HepG2 (cell line): Measurements from ENCODE around the gene B4GALT5. TPM values are rescaled to one million over a fixed set of nuclear protein-coding genes. Genes with fewer than 3 reads are reported as not detected.

Experiments
- ATAC-seq: fragments of 200-7000 bp; cut with Tn5 transposase; 3 replicates; pipeline ENCODE4 v1.9.1; 2020; ENCODE audit warnings: mild to moderate bottlenecking, moderate library complexity
- BruUV-seq: library from RNA; stranded (reverse); fragments of 400-500 nt; replicated peaks from 2 replicates; lab custom pipeline; 2021; lab: Mats Ljungman, UMichigan
- CTCF ChIA-PET: fragments of 300-600 bp; formaldehyde crosslinking; extraction: SDS; loops from one replicate; lab custom pipeline; 2021; ENCODE audit warnings: low total read pairs, inconsistent platforms, low intra/inter-chr PET ratio; lab: Yijun Ruan, JAX
- POLR2A ChIA-PET: fragments of 350-600 bp; sonication (Branson Sonifier 250); formaldehyde crosslinking; loops from one replicate; lab custom pipeline; 2020; ENCODE audit warnings: antibody characterized with exemption, inconsistent platforms; lab: Yijun Ruan, JAX
- DNase-seq: peaks from one replicate; pipeline ENCODE4 v3.0.0-alpha.2; 2015; ENCODE audit warnings: low spot score
- FAIRE-seq: peaks from 3 replicates; lab custom pipeline; 2011; peaks lifted over from hg19 to GRCh38; lab: Jason Lieb, UNC
- H2AFZ ChIP-seq: one replicate; pipeline ENCODE4 v1.6.1; 2011; ENCODE audit warnings: low read length, inconsistent platforms
- H3K27ac ChIP-seq: fragments of 300-600 bp; 3 replicates; pipeline ENCODE4 v1.8.0; 2011; ENCODE audit warnings: mixed run types, mild to moderate bottlenecking, mixed read lengths, low read length, inconsistent platforms; ENCODE audit not compliant: insufficient read depth; ENCODE audit errors: extremely low read length
- H3K27me3 ChIP-seq, 2 experiments: fragments of 200-600 bp in 1 of 2; 2 replicates in 1 of 2; 3 replicates in 1 of 2; pipeline versions ENCODE4 v1.6.0 to v1.8.0; 2011; ENCODE audit warnings: low read length in 2 of 2, mild to moderate bottlenecking in 2 of 2, moderate library complexity in 2 of 2, inconsistent platforms in 1 of 2; ENCODE audit not compliant: insufficient read depth in 2 of 2, control insufficient read depth in 1 of 2
- H3K36me3 ChIP-seq, 2 experiments: fragments of 200-600 bp in 1 of 2; replicated peaks in 1 of 2; 2 replicates in 1 of 2; 3 replicates in 1 of 2; pipeline versions ENCODE4 v1.5.1 to v1.8.0; 2011; ENCODE audit warnings: low read length in 2 of 2, inconsistent platforms in 1 of 2; ENCODE audit not compliant: insufficient read depth in 2 of 2, control insufficient read depth in 1 of 2
- H3K4me1 ChIP-seq: 2 replicates; pipeline ENCODE4 v1.5.1; 2012; ENCODE audit warnings: low read length, inconsistent platforms; ENCODE audit not compliant: insufficient read depth
- H3K4me2 ChIP-seq: 2 replicates; pipeline ENCODE4 v1.6.0; 2011; ENCODE audit warnings: low read depth, low read length, inconsistent platforms
- H3K4me3 ChIP-seq, 3 experiments: fragments of 200-600 bp in 1 of 3; sonication (generic), shearing (Covaris generic) in 1 of 3; replicated peaks in 1 of 3; 2 replicates each; pipeline ENCODE4 v1.5.1; 2011 to 2016; ENCODE audit warnings: low read length in 3 of 3, inconsistent platforms in 2 of 3, low read depth in 2 of 3, mild to moderate bottlenecking in 2 of 3, control low read depth in 1 of 3, mixed read lengths in 1 of 3; ENCODE audit not compliant: insufficient read depth in 1 of 3
- H3K79me2 ChIP-seq: one replicate; pipeline ENCODE4 v1.6.1; 2011; ENCODE audit warnings: low read length, inconsistent platforms; ENCODE audit not compliant: insufficient read depth
- H3K9ac ChIP-seq: 2 replicates; pipeline ENCODE4 v1.6.0; 2011; ENCODE audit warnings: mild to moderate bottlenecking, low read depth, low read length, inconsistent platforms; ENCODE audit not compliant: insufficient read depth
- H3K9me3 ChIP-seq: 2 replicates; pipeline ENCODE4 v1.5.1; 2012; ENCODE audit warnings: mild to moderate bottlenecking, low read length
- H4K20me1 ChIP-seq: 2 replicates; pipeline ENCODE4 v1.6.0; 2011; ENCODE audit warnings: inconsistent platforms, mild to moderate bottlenecking, low read length, moderate library complexity; ENCODE audit not compliant: insufficient read depth
- FOXA3 ChIP-seq: IDR thresholded peaks from 2 replicates; pipeline ENCODE4 v1.6.1; 2016; ENCODE audit warnings: missing genetic modification reagents, missing compliant biosample characterization
- HNRNPK ChIP-seq: fragments of 200-400 bp; formaldehyde crosslinking; IDR thresholded peaks from 2 replicates; pipeline ENCODE4 v1.6.1; 2018; ENCODE audit warnings: low read length, low read depth, moderate library complexity, mild to moderate bottlenecking; ENCODE audit not compliant: poor library complexity, severe bottlenecking
- IRF9 ChIP-seq: sonication (generic); formaldehyde crosslinking; IDR thresholded peaks from 2 replicates; pipeline ENCODE4 v1.8.0; 2022; ENCODE audit warnings: missing genetic modification reagents, mild to moderate bottlenecking, borderline replicate concordance
- KDM1A ChIP-seq: IDR thresholded peaks from 2 replicates; pipeline ENCODE4 v1.6.1; 2016; ENCODE audit warnings: missing compliant biosample characterization
- LCORL ChIP-seq, 2 experiments: fragments of 450-650 bp in 1 of 2; sonication (generic) in 1 of 2; formaldehyde crosslinking in 1 of 2; IDR thresholded peaks; 2 replicates each; pipeline versions ENCODE4 v1.5.0 to v1.6.1; 2017 to 2020; ENCODE audit warnings: antibody characterized with exemption in 1 of 2, missing genetic modification reagents in 1 of 2
- MAFG ChIP-seq: sonication (generic); formaldehyde crosslinking; IDR thresholded peaks from 2 replicates; pipeline ENCODE4 v1.5.1; 2020; ENCODE audit warnings: mild to moderate bottlenecking, missing genetic modification reagents
- REPIN1 ChIP-seq: sonication (generic); formaldehyde crosslinking; IDR thresholded peaks from 2 replicates; pipeline ENCODE4 v1.8.0; 2022; ENCODE audit warnings: missing genetic modification reagents, low read depth, mild to moderate bottlenecking, borderline replicate concordance
- SOX13 ChIP-seq, 3 experiments: fragments of 450-650 bp in 1 of 3; sonication (generic) in 1 of 3; formaldehyde crosslinking in 1 of 3; IDR thresholded peaks in 2 of 3; conservative IDR thresholded peaks in 1 of 3; 2 replicates each; pipeline versions ENCODE4 v1.5.0 to v1.6.1; 2016 to 2020; ENCODE audit warnings: antibody characterized with exemption in 1 of 3, mild to moderate bottlenecking in 1 of 3, missing compliant biosample characterization in 1 of 3, missing genetic modification reagents in 1 of 3, moderate library complexity in 1 of 3
- TBX2 ChIP-seq: sonication (generic); formaldehyde crosslinking; IDR thresholded peaks from 2 replicates; pipeline ENCODE4 v1.5.0; 2020; ENCODE audit warnings: missing genetic modification reagents, mild to moderate bottlenecking, borderline replicate concordance
- THYN1 ChIP-seq: sonication (generic); formaldehyde crosslinking; IDR thresholded peaks from 2 replicates; pipeline ENCODE4 v1.8.1; 2023; ENCODE audit warnings: low read depth, mild to moderate bottlenecking, moderate library complexity, missing genetic modification reagents, borderline replicate concordance
- ZNF30 ChIP-seq: sonication (generic); formaldehyde crosslinking; IDR thresholded peaks from 2 replicates; pipeline ENCODE4 v1.5.0; 2020; ENCODE audit warnings: mild to moderate bottlenecking, missing genetic modification reagents
- ZNF362 ChIP-seq: sonication (generic); formaldehyde crosslinking; IDR thresholded peaks from 2 replicates; pipeline ENCODE4 v1.4.0; 2020; ENCODE audit warnings: missing genetic modification reagents, mild to moderate bottlenecking, borderline replicate concordance
- ZNF563 ChIP-seq: sonication (generic); formaldehyde crosslinking; IDR thresholded peaks from 2 replicates; pipeline ENCODE4 v1.8.0; 2022; ENCODE audit warnings: mild to moderate bottlenecking, moderate library complexity, missing genetic modification reagents
- ZNF713 ChIP-seq: sonication (generic); formaldehyde crosslinking; IDR thresholded peaks from 2 replicates; pipeline ENCODE4 v1.4.0; 2020; ENCODE audit warnings: mild to moderate bottlenecking, missing genetic modification reagents
- whole genome bisulfite sequencing: methylation state at CpG from one replicate; pipeline ENCODE4 v1.1.6; 2017; ENCODE audit warnings: low lambda C conversion rate; 5-methylcytosine and 5-hydroxymethylcytosine counted together
- in situ Hi-C: cut with HindIII; loops from 2 replicates; pipeline ENCODE4 v1.10.0; 2017; ENCODE audit warnings: low pct_unique_long_range_greater_than_20kb; ENCODE audit not compliant: extremely low pct_ligation_motif_present
- intact Hi-C: fragments of 100-400 bp; cut with micrococcal nuclease; formaldehyde crosslinking; loops from one replicate; pipeline ENCODE4 v1.10.0; 2022; ENCODE audit not compliant: unreplicated experiment
- polyA plus RNA-seq, 8 experiments: library from polyadenylated mRNA; depleted of rRNA in 3 of 8; stranded (reverse) in 7 of 8; unstranded in 1 of 8; fragments of >200 nt; fragmentation: Illumina TruSeq in 4 of 8; extraction: Trizol in 4 of 8; gene quantifications; 2 replicates each; pipeline versions ENCODE4 v1.2.1 to v1.2.3, GENCODE V29; 2011 to 2016; ENCODE audit warnings: low read depth in 4 of 8, missing spikeins in 1 of 8, mixed read lengths in 1 of 8; ENCODE audit not compliant: insufficient read depth in 1 of 8
- total RNA-seq, 5 experiments: library from RNA; depleted of rRNA; stranded (reverse); fragments of >200 nt; fragmentation: Illumina TruSeq; extraction: Trizol; gene quantifications; 2 replicates each; pipeline ENCODE4 v1.2.3, GENCODE V29; 2016; ENCODE audit warnings: low read depth in 1 of 5

The B4GALT5 gene
- total and polyA plus RNA-seq, 2 of the 13 experiments (the other 11 are each of a cell fraction or from before 2014, with no cell fraction given) = 27.3 to 30.9 TPM

GRCh38 chr20:49710971-49711666, 2.6 kb downstream of the B4GALT5 start:
- H3K4me3 ChIP-seq = peak overlapping the region in 2 of 3 experiments; percentile 7 to 97; a peak in 1 of 6 replicates
- no peak for FAIRE-seq
- no peaks in the 10 kb centered on the region for H3K9me3 ChIP-seq
- intact Hi-C loops (loop anchor here (5.0 kb wide), 1 partner anchor 49 kb away; no protein-coding TSS in a partner anchor), in situ Hi-C loops (no loop called here)
- peak overlapping the region; percentile 75 for H3K4me2 ChIP-seq
- no peak for ATAC-seq
- peaks cover 78% of the 10 kb centered on the region for H3K4me1 ChIP-seq
- no peak for TF ChIP-seq IRF9 (CRISPR knock-in tag)
- TF ChIP-seq REPIN1 (CRISPR knock-in tag) = no peak
- peak; percentile 26 for TF ChIP-seq HNRNPK
- 0 out of 2 replicates have a peak, but pooled peaks have one; percentile 1 for TF ChIP-seq KDM1A
- TF ChIP-seq ZNF713 (CRISPR knock-in tag) = no peak
- WGBS = 60% methylated on average over 3 of the region's 3 CpGs
- H4K20me1 ChIP-seq = peaks cover 26% of the 10 kb centered on the region
- no peaks in the 10 kb centered on the region; a peak in 1 of 5 replicates for H3K27me3 ChIP-seq
- H3K27ac ChIP-seq = no peak overlapping the region
- no peak overlapping the region for H3K9ac ChIP-seq
- CTCF ChIA-PET = no interaction called here
- POLR2A ChIA-PET = interaction anchor here (1.7 to 1.9 kb wide), 3 partner anchors 36 to 120 kb away, joined by 3 to 10 read pairs (median 4); partner anchors contain the start of gene SLC9A8
- BruUV-seq = TSS peak; percentile 46
- H3K36me3 ChIP-seq = no peaks in the 10 kb centered on the region
- peaks cover 71% of the 10 kb centered on the region for H3K79me2 ChIP-seq
- no peak overlapping the region for H2AFZ ChIP-seq
- no peak for DNase-seq

- no TSS peak for BruUV-seq
- H2AFZ ChIP-seq = no peak overlapping the region
- peaks cover 95% of the 10 kb centered on the region for H3K79me2 ChIP-seq
- no peaks in the 10 kb centered on the region for H3K27me3 ChIP-seq
- H3K9ac ChIP-seq = no peak overlapping the region
- peak overlapping the region; percentile 3 for H3K27ac ChIP-seq
- H4K20me1 ChIP-seq = peaks cover 24% of the 10 kb centered on the region
- H3K4me3 ChIP-seq = no peak overlapping the region
- POLR2A ChIA-PET = interaction anchor here (1.2 to 1.5 kb wide), 3 partner anchors 14 to 68 kb away, joined by 3 to 4 read pairs (median 3); no protein-coding TSS in a partner anchor
- H3K9me3 ChIP-seq = no peaks in the 10 kb centered on the region
- no peak for FAIRE-seq
- H3K4me2 ChIP-seq = 0 out of 2 replicates have a peak overlapping the region, but pooled peaks have one; percentile 4
- H3K36me3 ChIP-seq = peaks cover 2 to 7% of the 10 kb centered on the region in 2 experiments; a peak in 3 of 5 replicates
- in situ Hi-C loops (no loop called here), intact Hi-C loops (no loop called here)
- CTCF ChIA-PET = no interaction called here
- H3K4me1 ChIP-seq = peaks cover 79% of the 10 kb centered on the region
- ATAC-seq = no peak
- DNase-seq = no peak
- 55% methylated on average over 3 of the region's 3 CpGs for WGBS
- TF ChIP-seq MAFG = no peak
- TF ChIP-seq LCORL (IDR thresholded peaks at IDR 0.05) = no peak
- peak; percentile 72 for TF ChIP-seq LCORL (CRISPR knock-in tag; IDR thresholded peaks at IDR 0.05)
- no peak for TF ChIP-seq ZNF563
- TF ChIP-seq ZNF362 (CRISPR knock-in tag) = peak; percentile 60; the same call in 1 of the 2 replicates
- TF ChIP-seq FOXA3 = peak; percentile 71
- TF ChIP-seq SOX13 (IDR thresholded peaks at IDR 0.05) = no peak
- peak in 1 of 2 experiments; percentile 27; a peak in 1 of 4 replicates for TF ChIP-seq SOX13 (CRISPR knock-in tag; conservative IDR thresholded peaks at IDR 0.05 in 1 of 2, IDR thresholded peaks at IDR 0.05 in 1 of 2)
- no peak for TF ChIP-seq ZNF30
- peak; percentile 52; the same call in 1 of the 2 replicates for TF ChIP-seq TBX2 (CRISPR knock-in tag)
- TF ChIP-seq THYN1 (CRISPR knock-in tag) = no peak
These were observed 6.6 kb downstream of the B4GALT5 start for GRCh38 chr20:49707118-49707517.
